ENCODE data around the gene MGAT4D. TPM values are rescaled to one million over a fixed set of nuclear protein-coding genes. Genes with fewer than 3 reads are reported as not detected.
A peak's percentile ranks its signal among the peaks of the same experiment; 100 is the strongest.
"Not testable (repeated sequence)": the region's sequence is repeated elsewhere in the genome, so short reads cannot be mapped to it uniquely, and the experiment has no call there.

The MGAT4D gene
- total and polyA plus RNA-seq, 4 donors, result not detected

GRCh38 chr4:140523370-140523856 lies 25.3 kb upstream of the MGAT4D start:
- Histone ChIP-seq H3K27me3 (ENCODE audit: control insufficient read depth in 4 of 4, insufficient read depth in 4 of 4, low read length in 3 of 4) (no peaks in the 10 kb centered on the region), H3K4me3 (ENCODE audit: low read depth in 1 of 3, low read length in 3 of 3) (peak overlapping the region; percentile 36 to 100 (median 97)), H3K36me3 (ENCODE audit: control insufficient read depth in 4 of 4, insufficient read depth in 3 of 4, low read depth in 1 of 4, low read length in 3 of 4) (peaks cover 0 to 7% (median 4%) of the 10 kb centered on the region in 4 donors), H3K9ac (ENCODE audit: low read depth in 1 of 2, low read length in 2 of 2) (no peak overlapping the region), H3K4me1 (ENCODE audit: control insufficient read depth in 4 of 4, insufficient read depth in 4 of 4, low read length in 3 of 4) (peaks cover 0 to 17% (median 3%) of the 10 kb centered on the region in 4 donors), H3K27ac (ENCODE audit: low read depth in 1 of 2, low read length in 2 of 2) (no peak overlapping the region), H3K9me3 (ENCODE audit: control insufficient read depth in 4 of 4, low read length in 3 of 4) (no peaks in the 10 kb centered on the region)
- TF ChIP-seq ATF3 (IDR thresholded peaks at IDR 0.05) (no peak), RXRA (IDR thresholded peaks at IDR 0.05) (no peak), HNF4G (IDR thresholded peaks at IDR 0.05) (peak; percentile 60), EGR1 (IDR thresholded peaks at IDR 0.05; ENCODE audit: low read depth in 2 of 2) (no peak), HNF4A (conservative IDR thresholded peaks at IDR 0.05) (peak; percentile 80 to 90)
- 8% methylated on average over 8 of the region's 8 CpGs for WGBS
- DNase-seq (ENCODE audit: low spot score), result no peak

- TF ChIP-seq ATF3 (IDR thresholded peaks at IDR 0.05), result no peak
- TF ChIP-seq REST (IDR thresholded peaks at IDR 0.05), result no peak
- no peak for TF ChIP-seq TAF1 (conservative IDR thresholded peaks at IDR 0.05)
- no peak for TF ChIP-seq SP1 (IDR thresholded peaks at IDR 0.05)
- TF ChIP-seq, protein P1, sequence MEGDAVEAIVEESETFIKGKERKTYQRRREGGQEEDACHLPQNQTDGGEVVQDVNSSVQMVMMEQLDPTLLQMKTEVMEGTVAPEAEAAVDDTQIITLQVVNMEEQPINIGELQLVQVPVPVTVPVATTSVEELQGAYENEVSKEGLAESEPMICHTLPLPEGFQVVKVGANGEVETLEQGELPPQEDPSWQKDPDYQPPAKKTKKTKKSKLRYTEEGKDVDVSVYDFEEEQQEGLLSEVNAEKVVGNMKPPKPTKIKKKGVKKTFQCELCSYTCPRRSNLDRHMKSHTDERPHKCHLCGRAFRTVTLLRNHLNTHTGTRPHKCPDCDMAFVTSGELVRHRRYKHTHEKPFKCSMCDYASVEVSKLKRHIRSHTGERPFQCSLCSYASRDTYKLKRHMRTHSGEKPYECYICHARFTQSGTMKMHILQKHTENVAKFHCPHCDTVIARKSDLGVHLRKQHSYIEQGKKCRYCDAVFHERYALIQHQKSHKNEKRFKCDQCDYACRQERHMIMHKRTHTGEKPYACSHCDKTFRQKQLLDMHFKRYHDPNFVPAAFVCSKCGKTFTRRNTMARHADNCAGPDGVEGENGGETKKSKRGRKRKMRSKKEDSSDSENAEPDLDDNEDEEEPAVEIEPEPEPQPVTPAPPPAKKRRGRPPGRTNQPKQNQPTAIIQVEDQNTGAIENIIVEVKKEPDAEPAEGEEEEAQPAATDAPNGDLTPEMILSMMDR (IDR thresholded peaks at IDR 0.05; ENCODE audit: low read depth, low read length, missing input control), result no peak
- TF ChIP-seq JUND (IDR thresholded peaks at IDR 0.05), result no peak
- Histone ChIP-seq H3K36me3 (ENCODE audit: control insufficient read depth in 4 of 4, insufficient read depth in 3 of 4, low read depth in 1 of 4, low read length in 3 of 4) (no peaks in the 10 kb centered on the region), H3K27me3 (ENCODE audit: control insufficient read depth in 4 of 4, insufficient read depth in 4 of 4, low read length in 3 of 4) (no peaks in the 10 kb centered on the region), H3K9me3 (ENCODE audit: control insufficient read depth in 4 of 4, low read length in 3 of 4) (no peaks in the 10 kb centered on the region), H3K4me1 (ENCODE audit: control insufficient read depth in 4 of 4, insufficient read depth in 4 of 4, low read length in 3 of 4) (no peaks in the 10 kb centered on the region), H3K27ac (ENCODE audit: low read depth in 1 of 2, low read length in 2 of 2) (no peak overlapping the region), H3K4me3 (ENCODE audit: low read depth in 1 of 3, low read length in 3 of 3) (no peak overlapping the region), H3K9ac (ENCODE audit: low read depth in 1 of 2, low read length in 2 of 2) (no peak overlapping the region)
- DNase-seq (ENCODE audit: low spot score), result no peak
- WGBS, result 6% methylated on average over 1 of the region's 1 CpG
These were observed 17.3 kb upstream of the MGAT4D start for GRCh38 chr4:140515423-140515822.

GRCh38 chr4:140513765-140514164 lies 15.7 kb upstream of the MGAT4D start:
- H3K9ac ChIP-seq (ENCODE audit: low read depth in 1 of 2, low read length in 2 of 2); DNase-seq (ENCODE audit: low spot score); H3K9me3 ChIP-seq (ENCODE audit: control insufficient read depth in 4 of 4, low read length in 3 of 4); H3K4me1 ChIP-seq (ENCODE audit: control insufficient read depth in 4 of 4, insufficient read depth in 4 of 4, low read length in 3 of 4); H3K27me3 ChIP-seq (ENCODE audit: control insufficient read depth in 4 of 4, insufficient read depth in 4 of 4, low read length in 3 of 4); H3K36me3 ChIP-seq (ENCODE audit: control insufficient read depth in 4 of 4, insufficient read depth in 3 of 4, low read depth in 1 of 4, low read length in 3 of 4); H3K27ac ChIP-seq (ENCODE audit: low read depth in 1 of 2, low read length in 2 of 2); H3K4me3 ChIP-seq (ENCODE audit: low read depth in 1 of 3, low read length in 3 of 3): not testable (repeated sequence)
- 94% methylated on average over 5 of the region's 5 CpGs for WGBS
